Esophagus squamous epithelium (tissue), 4 donors: ENCODE results near the gene GNL2.

Source experiments
- CTCF ChIP-seq, 6 experiments: fragments of 450-650 bp in 4 of 6; fragments of 200-600 bp in 2 of 6; sonication (generic) in 2 of 6; IDR thresholded peaks; one replicate each; pipeline ENCODE4 v1.5.1; 2016 to 2019; ENCODE audit warnings: antibody characterized with exemption in 6 of 6, mild to moderate bottlenecking in 4 of 6, moderate library complexity in 4 of 6
- POLR2A ChIP-seq, 4 donors: fragments of 450-650 bp; IDR thresholded peaks; one replicate each; pipeline ENCODE4 v1.6.1; 2017; ENCODE audit warnings: antibody characterized with exemption in 4 of 4, mild to moderate bottlenecking in 4 of 4, moderate library complexity in 3 of 4

DNA sequence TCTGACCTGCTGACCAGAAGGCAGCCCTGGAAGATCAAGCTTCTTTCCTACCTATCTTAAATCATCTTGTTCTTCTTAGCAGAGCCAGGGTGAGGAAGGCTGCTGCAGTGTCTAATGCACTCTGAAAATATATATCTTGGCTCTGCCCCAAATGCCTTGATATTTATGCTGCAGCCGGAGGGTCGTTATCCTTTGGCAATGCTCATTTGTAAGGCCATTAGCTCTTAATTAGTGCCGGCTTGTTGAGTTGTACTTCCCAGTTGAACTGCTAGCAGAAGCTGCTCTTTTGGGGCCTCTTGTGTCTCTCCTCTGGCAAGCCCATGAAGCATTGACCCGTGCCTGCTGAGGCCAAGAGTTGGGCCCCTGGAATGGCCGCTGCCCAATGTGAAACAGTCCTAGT, 4.2 kb upstream of the GNL2 start:
- TF ChIP-seq CTCF (IDR thresholded peaks at IDR 0.05), result no peak
- no peak for TF ChIP-seq POLR2A (IDR thresholded peaks at IDR 0.05)
